Activated CD4-positive, alpha-beta T cell treated with anti-CD3 and anti-CD28 coated beads for 36 hours (primary cell): ENCODE measurements around the gene PAFAH1B2. TPM values are rescaled to one million over a fixed set of nuclear protein-coding genes. Genes with fewer than 3 reads are reported as not detected.

Experiments used
- ATAC-seq: fragments of 200-7000 bp; cut with Tn5 transposase; one replicate; pipeline ENCODE4 v1.10.0; 2021; ENCODE audit warnings: mild to moderate bottlenecking, moderate library complexity
- CTCF ChIA-PET: fragments of 350-600 bp; sonication (Branson Sonifier 250); formaldehyde crosslinking; loops from one replicate; lab custom pipeline; 2021; ENCODE audit warnings: antibody characterized with exemption; lab: Charles Lee
- POLR2A ChIA-PET: fragments of 350-600 bp; sonication (Branson Sonifier 250); formaldehyde crosslinking; loops from one replicate; lab custom pipeline; 2021; ENCODE audit warnings: antibody characterized with exemption, inconsistent platforms; lab: Charles Lee
- DNase-seq: peaks from one replicate; pipeline ENCODE4 v3.0.0-alpha.2; 2020
- H3K27ac Mint-ChIP-seq: one replicate; pipeline ENCODE4 v1.8.0; 2021; ENCODE audit warnings: mixed read lengths
- H3K27me3 Mint-ChIP-seq: one replicate; pipeline ENCODE4 v1.8.0; 2021; ENCODE audit warnings: mixed read lengths
- H3K36me3 Mint-ChIP-seq: one replicate; pipeline ENCODE4 v1.8.0; 2021; ENCODE audit warnings: low read depth, mixed read lengths
- H3K4me1 Mint-ChIP-seq: one replicate; pipeline ENCODE4 v1.8.0; 2021; ENCODE audit warnings: mixed read lengths
- H3K4me3 Mint-ChIP-seq: one replicate; pipeline ENCODE4 v1.8.0; 2021; ENCODE audit warnings: mild to moderate bottlenecking, moderate library complexity, mixed read lengths
- H3K9me3 Mint-ChIP-seq: one replicate; pipeline ENCODE4 v1.8.0; 2021; ENCODE audit warnings: low read depth, mixed read lengths
- intact Hi-C, 2 experiments: fragments of 100-400 bp; cut with DNase I in 1 of 2; cut with micrococcal nuclease in 1 of 2; formaldehyde crosslinking; loops; one replicate each; pipeline versions ENCODE4 v1.14.2 to v1.15.1; 2022 to 2024; cut with DNase I, micrococcal nuclease
- total RNA-seq, 2 experiments: library from RNA; stranded (reverse); gene quantifications; one replicate each; pipeline ENCODE4 v1.2.3, GENCODE V29; 2021

Gene PAFAH1B2
- total RNA-seq, 2 experiments from 2014 or later: 44.8 to 57.5 TPM

- intact Hi-C loops: no loop called here
- ATAC-seq: no peak
- Mint-ChIP-seq H3K4me3 (no peak overlapping the region), H3K9me3 (no peaks in the 10 kb centered on the region), H3K27me3 (no peaks in the 10 kb centered on the region), H3K27ac (peak overlapping the region; percentile 40), H3K4me1 (peaks cover 6% of the 10 kb centered on the region), H3K36me3 (peaks cover 61% of the 10 kb centered on the region)
- POLR2A ChIA-PET: no interaction called here
- DNase-seq: no peak
- CTCF ChIA-PET: interaction anchor here (2.1 kb wide), 1 partner anchor 9 kb away, joined by 9 read pairs; no protein-coding TSS in a partner anchor
These were observed 73.3 kb downstream of the PAFAH1B2 start for GRCh38 chr11:117217141-117218084.

GRCh38 chr11:117218133-117218915 lies 74.2 kb downstream of the PAFAH1B2 start:
- Mint-ChIP-seq H3K9me3 (no peaks in the 10 kb centered on the region), H3K36me3 (peaks cover 61% of the 10 kb centered on the region), H3K27ac (no peak overlapping the region), H3K27me3 (no peaks in the 10 kb centered on the region), H3K4me3 (no peak overlapping the region), H3K4me1 (peaks cover 6% of the 10 kb centered on the region)
- ChIA-PET POLR2A (no interaction called here), CTCF (interaction anchor here (0.6 to 2.7 kb wide), 3 partner anchors 8 to 38 kb away, joined by 3 to 10 read pairs (median 9); no protein-coding TSS in a partner anchor)
- intact Hi-C loops: no loop called here
- DNase-seq: no peak
- no peak for ATAC-seq

DNA sequence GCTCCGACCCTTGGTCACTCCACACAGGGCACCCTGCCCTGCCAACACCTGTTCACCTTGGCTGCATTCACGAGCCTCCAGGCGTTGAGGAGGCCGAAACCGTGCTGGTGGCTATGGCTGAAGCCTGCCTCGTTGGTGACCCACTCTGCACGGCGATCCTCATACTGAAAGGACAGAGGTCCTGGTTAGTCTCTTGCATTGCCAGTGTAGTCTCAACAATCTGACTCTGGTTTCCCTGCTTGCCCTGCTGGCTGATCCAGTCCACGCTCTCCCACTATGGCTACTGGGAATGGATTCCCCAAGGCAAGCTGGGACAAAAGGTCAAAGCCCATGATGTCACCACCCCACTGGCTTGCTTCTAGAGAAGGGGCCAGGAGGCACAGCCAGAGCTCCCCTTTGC lies 74.9 kb downstream of the PAFAH1B2 start:
- Mint-ChIP-seq H3K36me3 (peaks cover 62% of the 10 kb centered on the region), H3K4me1 (peaks cover 6% of the 10 kb centered on the region), H3K4me3 (no peak overlapping the region), H3K27me3 (no peaks in the 10 kb centered on the region), H3K27ac (no peak overlapping the region), H3K9me3 (no peaks in the 10 kb centered on the region)
- ChIA-PET POLR2A (no interaction called here), CTCF (interaction anchor here (0.6 to 2.7 kb wide), 3 partner anchors 8 to 38 kb away, joined by 3 to 10 read pairs (median 9); no protein-coding TSS in a partner anchor)
- intact Hi-C loops: no loop called here
- DNase-seq (no peak), ATAC-seq (no peak)

- ATAC-seq (no peak), DNase-seq (no peak)
- Mint-ChIP-seq H3K27me3 (no peaks in the 10 kb centered on the region), H3K9me3 (no peaks in the 10 kb centered on the region), H3K4me3 (no peak overlapping the region), H3K27ac (no peak overlapping the region), H3K4me1 (peaks cover 5% of the 10 kb centered on the region), H3K36me3 (peaks cover 63% of the 10 kb centered on the region)
- CTCF ChIA-PET: interaction anchor here (0.6 to 2.7 kb wide), 3 partner anchors 9 to 39 kb away, joined by 3 to 10 read pairs (median 3); no protein-coding TSS in a partner anchor
- intact Hi-C loops: no loop called here
- POLR2A ChIA-PET: interaction anchor here (0.6 kb wide), 1 partner anchor 476 kb away, joined by 5 read pairs; no protein-coding TSS in a partner anchor
These were observed 75.4 kb downstream of the PAFAH1B2 start for GRCh38 chr11:117219455-117219854.

DNA sequence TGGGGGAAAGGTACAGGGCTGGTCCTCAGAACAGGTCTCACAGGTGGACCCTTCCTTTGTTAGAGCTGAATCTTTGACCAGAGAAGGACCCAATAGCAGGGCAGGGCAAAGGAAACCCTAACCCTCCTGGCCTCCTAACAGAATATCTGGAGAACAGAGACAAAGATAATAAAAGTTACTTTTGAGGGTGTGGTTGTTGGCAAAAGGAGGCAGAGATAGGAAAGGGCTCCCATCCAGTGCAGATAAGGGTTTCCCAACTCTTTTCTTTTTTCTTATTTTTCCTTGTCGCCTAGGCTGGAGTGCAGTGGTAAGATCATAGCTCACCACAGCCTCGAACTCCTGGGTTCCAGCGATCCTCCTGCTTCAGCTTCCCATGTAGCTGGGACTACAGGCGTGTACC lies 75.9 kb downstream of the PAFAH1B2 start:
- Mint-ChIP-seq H3K9me3 (no peaks in the 10 kb centered on the region), H3K4me3 (no peak overlapping the region), H3K27me3 (no peaks in the 10 kb centered on the region), H3K27ac (no peak overlapping the region), H3K4me1 (peaks cover 3% of the 10 kb centered on the region), H3K36me3 (peaks cover 60% of the 10 kb centered on the region)
- no peak for ATAC-seq
- POLR2A ChIA-PET: interaction anchor here (0.6 to 0.7 kb wide), 2 partner anchors 44 to 476 kb away, joined by 5 read pairs; no protein-coding TSS in a partner anchor
- CTCF ChIA-PET: interaction anchor here (0.7 to 2.7 kb wide), 3 partner anchors 8 to 42 kb away, joined by 3 to 10 read pairs (median 4); partner anchors contain the start of gene SIDT2
- intact Hi-C loops: no loop called here
- DNase-seq: no peak

DNA sequence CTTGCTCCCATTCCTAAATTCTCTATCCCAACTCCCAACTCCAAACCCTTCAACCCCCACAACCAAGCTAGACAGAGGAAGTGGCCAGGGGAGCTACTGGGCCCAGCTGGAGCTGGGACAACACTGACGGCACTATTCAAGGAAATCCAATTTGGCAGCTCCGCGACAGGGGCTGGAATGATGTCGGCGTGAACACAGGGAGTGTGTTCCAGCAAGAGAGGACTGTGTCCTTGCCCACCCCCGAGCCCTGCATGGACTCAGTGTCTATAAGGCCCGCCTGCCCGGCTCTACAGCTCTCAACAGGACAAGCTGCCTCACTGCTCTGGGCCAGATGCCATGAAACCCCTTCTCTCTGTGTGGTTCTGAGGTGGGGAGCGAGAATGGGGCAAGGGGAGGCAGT lies 76.5 kb downstream of the PAFAH1B2 start:
- DNase-seq: no peak
- peaks cover 66% of the 10 kb centered on the region for H3K36me3 Mint-ChIP-seq
- H3K27me3 Mint-ChIP-seq: no peaks in the 10 kb centered on the region
- H3K4me1 Mint-ChIP-seq: peaks cover 3% of the 10 kb centered on the region
- no peaks in the 10 kb centered on the region for H3K9me3 Mint-ChIP-seq
- H3K4me3 Mint-ChIP-seq: no peak overlapping the region
- ChIA-PET POLR2A (interaction anchor here (0.7 kb wide), 1 partner anchor 45 kb away, joined by 5 read pairs; no protein-coding TSS in a partner anchor), CTCF (interaction anchor here (1.5 to 2.7 kb wide), 3 partner anchors 9 to 42 kb away, joined by 4 to 10 read pairs (median 5); partner anchors contain the start of gene SIDT2)
- no peak overlapping the region for H3K27ac Mint-ChIP-seq
- ATAC-seq: no peak
- intact Hi-C loops: no loop called here

GRCh38 chr11:117220999-117221774 lies 77.1 kb downstream of the PAFAH1B2 start:
- no peak overlapping the region for H3K4me3 Mint-ChIP-seq
- peaks cover 3% of the 10 kb centered on the region for H3K4me1 Mint-ChIP-seq
- no peaks in the 10 kb centered on the region for H3K9me3 Mint-ChIP-seq
- ATAC-seq (no peak), DNase-seq (no peak)
- no peak overlapping the region for H3K27ac Mint-ChIP-seq
- intact Hi-C loops: no loop called here
- POLR2A ChIA-PET: interaction anchor here (0.7 to 1.2 kb wide), 3 partner anchors 9 to 46 kb away, joined by 3 to 5 read pairs (median 3); no protein-coding TSS in a partner anchor
- H3K36me3 Mint-ChIP-seq: peaks cover 66% of the 10 kb centered on the region
- H3K27me3 Mint-ChIP-seq: no peaks in the 10 kb centered on the region
- CTCF ChIA-PET: interaction anchor here (0.8 to 1.6 kb wide), 4 partner anchors 10 to 461 kb away, joined by 3 to 7 read pairs (median 4); partner anchors contain the start of genes PCSK7, RNF214 and SIDT2

- CTCF ChIA-PET: interaction anchor here (0.8 to 1.5 kb wide), 4 partner anchors 10 to 462 kb away, joined by 3 to 7 read pairs (median 4); partner anchors contain the start of genes PCSK7 and RNF214
- Mint-ChIP-seq H3K4me1 (peaks cover 8% of the 10 kb centered on the region), H3K27ac (no peak overlapping the region)
These were observed 77.9 kb downstream of the PAFAH1B2 start for GRCh38 chr11:117221775-117222517.

GRCh38 chr11:117222991-117223740 lies 79.1 kb downstream of the PAFAH1B2 start:
- ATAC-seq (no peak), DNase-seq (no peak)
- Mint-ChIP-seq H3K27me3 (no peaks in the 10 kb centered on the region), H3K9me3 (no peaks in the 10 kb centered on the region), H3K27ac (no peak overlapping the region), H3K36me3 (peaks cover 68% of the 10 kb centered on the region), H3K4me1 (peaks cover 11% of the 10 kb centered on the region), H3K4me3 (no peak overlapping the region)
- ChIA-PET CTCF (interaction anchor here (0.8 to 1.3 kb wide), 3 partner anchors 12 to 42 kb away, joined by 3 to 4 read pairs (median 3); no protein-coding TSS in a partner anchor), POLR2A (no interaction called here)
- intact Hi-C loops: no loop called here

More at GRCh38 chr11:117221775-117222517, 77.9 kb downstream of the PAFAH1B2 start:
- no peak for DNase-seq
- H3K36me3 Mint-ChIP-seq: peaks cover 72% of the 10 kb centered on the region
- POLR2A ChIA-PET: interaction anchor here (0.6 to 1.2 kb wide), 3 partner anchors 8 to 415 kb away, joined by 3 read pairs; no protein-coding TSS in a partner anchor
- no peak overlapping the region for H3K4me3 Mint-ChIP-seq
- no peaks in the 10 kb centered on the region for H3K9me3 Mint-ChIP-seq
- no peak for ATAC-seq
- intact Hi-C loops: no loop called here
- H3K27me3 Mint-ChIP-seq: no peaks in the 10 kb centered on the region
